Activated T-helper 2 cell treated with anti-CD3 and anti-CD28 coated beads, Interferon-gamma antibody, Interleukin-2, Interleukin-4, amounts not matched to agents 10 μg/mL and 5 μg/mL and 100 μg/mL, durations not matched to agents 14 hours and 24 hours and 36 hours (primary cell): ENCODE results near the gene SMARCB1. TPM values are rescaled to one million over a fixed set of nuclear protein-coding genes. Genes with fewer than 3 reads are reported as not detected.

Source experiments
- DNase-seq: peaks from one replicate; pipeline ENCODE4 v3.0.0; 2021; ENCODE audit warnings: low spot score
- H3K27ac Mint-ChIP-seq: one replicate; pipeline ENCODE4 v1.8.0; 2021; ENCODE audit warnings: mixed read lengths
- H3K27me3 Mint-ChIP-seq: one replicate; pipeline ENCODE4 v1.8.0; 2021; ENCODE audit warnings: low read depth, mixed read lengths
- H3K36me3 Mint-ChIP-seq: one replicate; pipeline ENCODE4 v1.8.0; 2021; ENCODE audit warnings: low read depth, mixed read lengths
- H3K4me1 Mint-ChIP-seq: one replicate; pipeline ENCODE4 v1.8.0; 2021; ENCODE audit warnings: low read depth, mixed read lengths
- H3K4me3 Mint-ChIP-seq: one replicate; pipeline ENCODE4 v1.8.0; 2021; ENCODE audit warnings: low read depth, mild to moderate bottlenecking, moderate library complexity, mixed read lengths
- H3K9me3 Mint-ChIP-seq: one replicate; pipeline ENCODE4 v1.8.0; 2021; ENCODE audit warnings: mixed read lengths
- intact Hi-C: fragments of 100-400 bp; cut with micrococcal nuclease; formaldehyde crosslinking; loops from one replicate; pipeline ENCODE4 v1.15.1; 2023
- total RNA-seq: library from RNA; stranded (reverse); gene quantifications from 2 replicates; pipeline ENCODE4 v1.2.3, GENCODE V29; 2022

Gene SMARCB1
- total RNA-seq, 1 donor from 2014 or later: 94.1 TPM

DNA sequence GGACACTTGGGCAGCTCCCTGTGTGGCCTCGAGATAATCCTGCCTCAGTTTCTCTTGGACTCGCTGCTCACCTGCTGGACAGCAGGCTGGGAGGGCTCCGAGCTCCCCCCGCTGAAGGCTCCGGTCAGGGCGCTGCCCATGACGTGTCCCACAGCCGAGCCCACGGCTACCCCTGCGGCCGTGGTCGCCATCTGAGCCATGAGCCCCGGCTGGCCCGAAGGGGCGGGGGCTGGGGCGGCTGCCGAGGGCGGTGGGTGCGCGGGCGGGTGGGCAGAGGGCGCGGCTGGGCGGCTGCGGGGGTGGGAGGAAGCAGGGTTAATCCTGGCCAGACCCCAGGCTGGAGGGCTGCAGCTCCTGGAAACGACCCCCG lies 19.5 kb upstream of the SMARCB1 start:
- no peaks in the 10 kb centered on the region for H3K9me3 Mint-ChIP-seq
- DNase-seq: no peak
- intact Hi-C loops: loop anchor here (2.0 kb wide), 2 partner anchors 82 to 140 kb away; no protein-coding TSS in a partner anchor
- peaks cover 13% of the 10 kb centered on the region for H3K36me3 Mint-ChIP-seq
- H3K4me1 Mint-ChIP-seq: peaks cover 20% of the 10 kb centered on the region
- peaks cover 2% of the 10 kb centered on the region for H3K27me3 Mint-ChIP-seq
- peak overlapping the region; percentile 75 for H3K4me3 Mint-ChIP-seq
- peak overlapping the region; percentile 67 for H3K27ac Mint-ChIP-seq

DNA sequence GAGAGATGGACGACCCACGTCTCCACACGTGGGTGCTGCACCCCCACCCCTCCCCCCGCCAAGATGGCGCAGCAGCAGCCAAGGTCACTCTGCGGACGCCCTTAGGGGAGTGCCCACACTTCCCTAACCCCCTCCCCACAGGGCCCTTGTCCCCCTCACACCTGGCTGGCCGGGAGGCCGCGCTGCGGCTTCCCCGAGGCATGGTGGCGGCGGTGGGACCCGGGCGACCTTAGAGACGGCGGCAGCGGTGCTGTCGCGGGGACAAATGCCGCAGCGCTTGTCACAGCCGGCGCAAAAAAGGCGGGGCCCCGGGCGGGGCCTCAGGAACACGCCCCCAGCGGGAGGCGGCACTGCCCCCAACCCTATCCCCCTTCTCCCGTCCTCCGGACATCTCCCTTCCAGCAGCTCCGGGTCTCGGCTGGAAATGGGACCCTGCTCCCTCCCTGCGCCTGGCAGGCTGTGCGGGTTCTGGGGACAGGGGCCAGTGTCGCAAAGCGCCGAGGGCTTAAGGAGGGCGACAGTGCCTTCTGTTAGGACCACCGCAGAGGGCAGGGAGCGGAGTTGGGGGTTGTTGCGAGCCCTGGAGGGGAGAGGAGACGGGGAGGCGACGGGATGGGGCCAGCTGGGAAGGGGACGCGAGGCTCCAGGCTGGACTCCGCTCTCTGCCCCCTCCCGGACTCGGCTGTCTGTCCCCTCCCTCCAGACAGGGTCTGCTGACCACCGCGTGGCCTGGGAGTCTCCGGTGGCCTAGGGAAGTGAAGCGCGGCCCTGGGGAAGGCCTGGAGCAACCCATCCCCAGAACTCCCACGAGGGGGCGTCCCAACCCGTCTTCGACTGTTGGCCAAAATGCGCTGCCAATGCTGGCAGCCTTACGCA lies 18.9 kb upstream of the SMARCB1 start, which contains the start of gene CHCHD10:
Gene CHCHD10 (minus strand): TSS at position 300 of the 876 bp plus-strand sequence. CDS start 98 bp downstream, at position 202.
- intact Hi-C loops: loop anchor here (2.0 kb wide), 3 partner anchors 19 to 141 kb away; partner anchors contain the start of gene SMARCB1
- Mint-ChIP-seq H3K36me3 (peaks cover 13% of the 10 kb centered on the region), H3K4me1 (peaks cover 18% of the 10 kb centered on the region), H3K27me3 (peaks cover 2% of the 10 kb centered on the region), H3K9me3 (no peaks in the 10 kb centered on the region), H3K4me3 (peak within 1 kb of the TSS; percentile 75), H3K27ac (peak within 1 kb of the TSS; percentile 67)
- peak; percentile 78 for DNase-seq

DNA sequence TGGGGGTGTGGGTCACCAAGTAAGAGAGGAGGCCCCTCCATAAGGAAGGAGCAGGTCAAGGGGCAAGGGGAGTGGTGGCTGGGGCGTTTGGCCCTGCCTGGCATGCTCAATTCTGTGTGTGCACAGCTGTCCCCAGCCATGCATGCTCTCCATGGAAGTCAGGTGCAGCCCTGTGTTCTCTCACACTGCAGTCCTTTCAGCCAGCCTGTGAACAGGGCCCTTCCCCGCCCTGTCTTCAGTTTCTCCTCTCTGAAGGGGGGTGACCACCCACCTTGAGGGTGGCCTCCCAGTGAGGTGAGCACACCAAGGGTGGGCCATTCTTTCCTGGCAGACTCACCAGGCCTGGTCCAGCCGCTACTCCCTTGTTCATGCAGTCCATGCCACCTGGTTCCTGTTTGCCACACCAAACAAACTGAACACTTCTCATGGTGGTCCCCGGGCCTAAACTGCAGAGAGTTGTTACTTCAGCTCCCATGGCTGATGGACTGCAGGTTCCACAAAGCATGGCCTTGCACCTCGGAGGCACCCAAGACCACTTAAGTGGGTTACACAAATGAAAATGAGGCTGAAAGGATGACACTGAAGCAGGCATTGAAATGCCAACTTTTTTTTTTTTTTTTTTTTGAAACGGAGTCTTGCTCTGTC lies 17.3 kb upstream of the SMARCB1 start:
- Mint-ChIP-seq H3K36me3 (peaks cover 10% of the 10 kb centered on the region), H3K4me1 (peaks cover 8% of the 10 kb centered on the region), H3K27ac (no peak overlapping the region), H3K4me3 (peak overlapping the region; percentile 7), H3K9me3 (no peaks in the 10 kb centered on the region), H3K27me3 (peaks cover 14% of the 10 kb centered on the region)
- intact Hi-C loops: loop anchor here (2.0 kb wide), 1 partner anchor 17 kb away; the partner anchor contains the start of gene SMARCB1
- DNase-seq: no peak

DNA sequence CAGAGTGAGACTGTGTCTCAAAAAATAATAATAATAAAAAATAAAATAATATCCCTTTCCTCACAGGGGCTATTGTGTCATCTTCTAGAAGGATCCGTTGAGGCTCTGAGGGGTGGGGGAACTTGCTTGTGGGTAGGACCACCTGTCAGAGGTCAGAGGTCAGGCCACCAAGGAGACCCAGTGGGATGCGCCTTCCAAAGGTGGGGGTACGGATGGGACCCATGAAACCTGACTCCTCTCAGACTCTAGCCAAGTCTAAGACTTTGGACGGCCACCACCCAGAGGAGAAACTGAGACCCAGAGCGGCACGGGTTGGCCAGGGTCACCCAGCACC lies 14.5 kb upstream of the SMARCB1 start:
- peak overlapping the region; percentile 52 for H3K4me3 Mint-ChIP-seq
- intact Hi-C loops: no loop called here
- H3K36me3 Mint-ChIP-seq: no peaks in the 10 kb centered on the region
- peaks cover 16% of the 10 kb centered on the region for H3K27me3 Mint-ChIP-seq
- peaks cover 5% of the 10 kb centered on the region for H3K4me1 Mint-ChIP-seq
- H3K9me3 Mint-ChIP-seq: no peaks in the 10 kb centered on the region
- DNase-seq: no peak
- H3K27ac Mint-ChIP-seq: no peak overlapping the region

DNA sequence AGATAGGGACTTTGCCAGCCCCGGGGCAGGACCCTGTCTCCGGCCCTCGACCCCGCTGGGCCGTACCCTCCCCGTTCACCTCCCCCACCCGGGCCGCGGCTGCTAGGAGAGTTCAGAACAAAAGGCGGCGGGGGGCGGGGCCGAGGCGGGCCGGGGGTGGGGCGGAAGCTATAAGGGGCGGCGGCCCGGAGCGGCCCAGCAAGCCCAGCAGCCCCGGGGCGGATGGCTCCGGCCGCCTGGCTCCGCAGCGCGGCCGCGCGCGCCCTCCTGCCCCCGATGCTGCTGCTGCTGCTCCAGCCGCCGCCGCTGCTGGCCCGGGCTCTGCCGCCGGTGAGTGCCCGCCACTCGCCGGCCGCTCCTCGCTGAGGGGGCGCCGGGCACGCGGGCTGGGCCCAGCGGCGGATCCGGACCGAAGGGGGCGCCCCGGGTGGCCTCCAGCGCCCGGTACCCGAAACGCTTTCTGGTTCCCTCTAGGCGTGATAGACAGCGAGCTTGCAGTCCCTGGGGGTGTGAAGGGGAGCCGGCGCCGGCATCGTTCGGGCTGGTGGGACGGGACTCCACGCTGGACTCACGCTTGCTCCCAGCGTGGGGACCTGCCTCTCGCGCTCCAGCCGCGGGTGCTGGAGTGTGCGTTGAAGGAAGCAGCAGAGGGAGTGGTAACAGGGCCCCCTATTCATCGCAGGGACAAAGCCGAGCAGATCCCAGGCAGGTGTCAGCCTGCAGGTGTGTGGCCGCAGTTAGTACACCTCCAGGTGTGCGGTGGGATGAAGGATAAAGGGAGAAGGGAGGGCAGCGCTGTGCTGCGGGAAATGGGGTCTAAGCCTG lies 13.9 kb upstream of the SMARCB1 start, which contains the start of gene MMP11:
Gene MMP11 (plus strand): TSS at position 201 of the 825 bp plus-strand sequence. CDS start 22 bp downstream, at position 223.
- Mint-ChIP-seq H3K4me3 (peak within 1 kb of the TSS; percentile 52), H3K27ac (no peak within 1 kb of the TSS), H3K36me3 (no peaks in the 10 kb centered on the region), H3K9me3 (no peaks in the 10 kb centered on the region), H3K4me1 (peaks cover 5% of the 10 kb centered on the region), H3K27me3 (peaks cover 16% of the 10 kb centered on the region)
- intact Hi-C loops: no loop called here
- DNase-seq: no peak

DNA sequence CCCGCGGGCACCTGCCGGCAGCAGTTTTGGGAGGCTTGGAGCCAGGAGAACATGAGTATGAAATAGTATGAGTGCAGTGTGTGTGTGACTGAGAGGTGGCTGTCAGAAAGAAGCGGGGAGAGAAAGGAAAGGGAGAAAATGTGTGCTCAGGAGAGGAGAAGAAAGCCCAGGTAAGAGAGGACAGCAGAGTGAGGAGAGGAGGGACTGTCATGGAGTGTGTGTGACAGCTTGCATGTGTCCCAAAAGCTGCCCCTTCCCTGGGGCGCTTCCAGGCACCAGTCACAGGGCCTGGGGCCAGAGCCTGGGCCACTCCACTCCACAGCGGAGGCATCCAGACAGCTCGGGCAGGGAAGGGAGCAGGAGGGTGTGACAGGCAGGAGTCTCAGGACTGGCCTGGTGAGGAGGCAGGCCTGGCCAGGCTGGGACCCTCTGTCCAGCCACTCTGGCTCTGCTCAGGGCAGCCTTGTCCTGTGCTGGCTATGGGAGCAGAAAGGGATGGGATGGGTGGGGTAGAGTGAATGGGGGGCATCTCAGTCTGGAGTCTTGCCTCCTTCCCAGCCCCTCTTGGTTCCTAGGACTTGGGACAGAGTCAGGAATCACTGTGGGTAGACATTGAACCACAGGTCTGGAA lies 13.2 kb upstream of the SMARCB1 start:
- no peak for DNase-seq
- H3K27ac Mint-ChIP-seq: no peak overlapping the region
- intact Hi-C loops: no loop called here

DNA sequence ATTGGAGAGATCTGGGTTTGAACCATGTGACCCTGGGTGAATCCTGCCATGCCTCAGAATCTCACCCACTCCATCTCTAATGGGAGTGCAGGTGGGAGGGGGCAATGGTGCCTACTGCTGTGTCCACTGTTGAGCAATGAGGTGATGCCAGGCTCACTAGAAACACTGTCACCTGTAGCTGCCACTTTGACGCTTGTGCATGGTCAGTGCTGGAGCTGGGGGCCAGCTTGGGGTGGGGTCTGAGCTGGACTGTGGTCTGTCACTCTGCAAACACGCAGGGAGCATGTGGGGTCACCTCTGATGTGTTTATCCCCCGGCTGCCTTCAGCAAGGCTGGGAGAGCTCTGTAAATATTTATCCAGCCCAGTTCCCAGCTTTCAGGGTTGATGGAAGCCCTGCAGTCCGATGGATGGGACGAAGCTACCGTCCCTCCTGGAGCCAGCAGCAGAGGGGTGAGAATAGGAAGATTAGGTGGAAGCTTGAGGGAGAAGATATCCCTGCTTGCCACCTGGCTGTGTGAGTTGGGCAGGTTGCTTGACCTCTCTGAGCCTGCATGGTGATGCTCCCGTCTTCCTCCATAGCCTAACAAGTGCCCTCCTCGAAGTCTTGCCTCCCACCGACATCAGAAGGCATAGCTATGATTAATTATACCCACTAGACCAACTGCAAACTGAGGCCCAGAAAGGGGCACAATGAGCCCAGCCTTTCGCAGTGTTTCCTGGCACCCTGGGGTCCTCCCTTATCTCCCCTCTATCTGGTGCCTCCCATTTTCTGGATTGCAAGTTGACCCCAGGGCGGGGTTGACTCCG lies 12.4 kb upstream of the SMARCB1 start:
- no peaks in the 10 kb centered on the region for H3K9me3 Mint-ChIP-seq
- no peaks in the 10 kb centered on the region for H3K36me3 Mint-ChIP-seq
- intact Hi-C loops: no loop called here
- peaks cover 5% of the 10 kb centered on the region for H3K4me1 Mint-ChIP-seq
- no peak overlapping the region for H3K4me3 Mint-ChIP-seq
- peaks cover 16% of the 10 kb centered on the region for H3K27me3 Mint-ChIP-seq
- DNase-seq: no peak
- no peak overlapping the region for H3K27ac Mint-ChIP-seq

More for the DNA sequence above, 13.2 kb upstream of the SMARCB1 start:
- no peaks in the 10 kb centered on the region for H3K36me3 Mint-ChIP-seq
- H3K4me3 Mint-ChIP-seq: peak overlapping the region; percentile 14
- no peaks in the 10 kb centered on the region for H3K9me3 Mint-ChIP-seq
- peaks cover 5% of the 10 kb centered on the region for H3K4me1 Mint-ChIP-seq
- peaks cover 16% of the 10 kb centered on the region for H3K27me3 Mint-ChIP-seq

DNA sequence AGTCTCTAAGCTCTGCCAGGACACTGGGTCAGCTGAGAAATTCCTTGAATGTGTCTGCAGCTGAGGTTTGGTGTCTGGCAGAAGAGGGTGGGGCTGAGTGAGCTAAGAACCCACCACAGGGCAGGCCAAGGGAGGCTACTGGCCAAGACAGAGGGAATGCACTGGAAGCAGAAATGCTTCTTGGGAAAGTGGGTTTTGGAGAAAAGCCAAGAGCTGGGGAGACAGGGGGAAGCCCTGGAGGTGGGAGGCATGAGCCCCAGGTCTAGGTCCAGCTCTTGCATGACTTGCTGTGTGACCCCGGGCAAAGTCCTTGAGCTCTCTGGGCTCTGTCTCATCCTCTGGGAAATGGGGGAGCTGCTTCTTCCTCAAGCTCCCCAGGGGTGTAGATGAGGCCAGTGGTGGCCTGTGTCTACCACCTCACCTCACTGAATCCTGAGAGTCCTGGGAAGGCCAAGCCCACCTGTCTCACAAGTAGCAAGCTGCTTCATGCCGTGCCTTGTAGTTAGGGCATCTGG lies 11.8 kb upstream of the SMARCB1 start:
- H3K9me3 Mint-ChIP-seq: no peaks in the 10 kb centered on the region
- DNase-seq: no peak
- H3K27me3 Mint-ChIP-seq: peaks cover 16% of the 10 kb centered on the region
- intact Hi-C loops: no loop called here
- no peaks in the 10 kb centered on the region for H3K36me3 Mint-ChIP-seq
- no peak overlapping the region for H3K27ac Mint-ChIP-seq
- H3K4me3 Mint-ChIP-seq: no peak overlapping the region
- H3K4me1 Mint-ChIP-seq: peaks cover 5% of the 10 kb centered on the region

DNA sequence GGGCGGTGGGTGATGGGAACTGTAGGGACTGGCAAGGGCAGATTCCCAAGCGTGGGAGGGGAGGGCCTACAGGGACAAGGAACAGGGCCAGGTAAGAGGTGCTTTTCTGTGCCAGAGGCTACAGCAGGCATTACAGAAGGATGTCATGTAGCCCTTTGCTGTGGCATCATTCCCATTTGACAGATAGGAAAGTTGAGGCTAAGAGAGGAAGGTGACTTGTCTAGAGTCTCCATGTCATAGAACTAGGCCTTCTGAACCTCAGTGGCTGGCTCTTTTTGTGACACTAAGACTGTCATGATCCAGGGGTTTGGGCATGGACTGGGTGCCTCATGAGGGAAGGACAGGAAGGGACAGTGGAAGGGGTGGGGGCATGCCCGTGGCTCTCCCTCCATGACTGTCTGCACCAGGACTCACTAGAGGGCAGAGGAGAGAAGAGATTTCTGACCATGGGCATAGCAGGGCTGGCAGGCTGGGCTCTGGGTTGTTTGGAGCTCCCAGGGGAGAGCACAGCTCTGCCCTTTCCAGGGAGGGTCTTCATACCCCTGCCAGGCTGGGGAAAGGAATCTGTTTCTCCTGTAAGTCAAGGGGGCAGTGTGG lies 10.9 kb upstream of the SMARCB1 start:
- H3K9me3 Mint-ChIP-seq: no peaks in the 10 kb centered on the region
- no peak for DNase-seq
- H3K27ac Mint-ChIP-seq: no peak overlapping the region
- H3K36me3 Mint-ChIP-seq: no peaks in the 10 kb centered on the region
- intact Hi-C loops: no loop called here
- peaks cover 5% of the 10 kb centered on the region for H3K4me1 Mint-ChIP-seq
- peaks cover 16% of the 10 kb centered on the region for H3K27me3 Mint-ChIP-seq
- H3K4me3 Mint-ChIP-seq: no peak overlapping the region

DNA sequence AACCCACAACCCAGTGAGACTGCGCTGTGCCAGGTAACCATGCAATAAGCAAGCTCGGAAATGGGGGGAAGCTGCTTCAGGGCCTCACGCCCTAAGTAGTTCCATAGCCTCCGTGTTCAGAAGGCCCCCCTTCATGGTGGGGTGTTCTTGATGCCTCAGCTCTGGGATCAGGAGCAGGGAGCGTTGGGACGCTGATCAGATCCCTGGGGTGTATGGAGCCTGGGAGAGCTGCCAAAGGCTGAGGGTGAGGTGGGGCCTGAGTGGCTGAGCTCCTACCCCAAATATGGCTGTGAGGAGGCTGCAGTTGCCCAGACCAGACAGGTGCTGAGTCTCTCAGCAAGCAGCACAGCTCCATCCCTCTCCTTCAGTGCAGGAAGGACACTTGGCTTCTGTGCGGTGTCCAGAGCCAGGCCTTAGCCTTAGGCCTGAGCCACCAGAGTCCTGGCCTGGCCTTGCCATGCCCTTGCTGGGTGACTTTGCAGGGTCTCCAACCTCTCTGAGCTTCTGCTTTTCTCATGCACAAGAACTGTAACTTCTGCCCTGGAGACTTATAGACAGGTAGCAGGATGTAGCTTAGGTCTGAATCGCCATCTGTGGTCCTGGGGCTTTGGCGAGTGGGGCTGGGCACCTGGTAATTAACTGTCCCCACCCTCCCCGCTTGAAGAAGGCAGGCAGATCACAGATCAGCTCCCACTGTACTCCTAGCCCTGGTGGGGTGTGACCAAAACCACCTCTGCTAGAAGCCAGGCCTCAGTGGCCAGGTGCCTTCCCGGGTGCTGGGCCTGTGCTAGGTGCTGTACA lies 8.8 kb upstream of the SMARCB1 start:
- Mint-ChIP-seq H3K4me3 (no peak overlapping the region), H3K9me3 (no peaks in the 10 kb centered on the region), H3K4me1 (no peaks in the 10 kb centered on the region), H3K27me3 (peaks cover 14% of the 10 kb centered on the region), H3K27ac (no peak overlapping the region), H3K36me3 (no peaks in the 10 kb centered on the region)
- intact Hi-C loops: no loop called here
- no peak for DNase-seq

DNA sequence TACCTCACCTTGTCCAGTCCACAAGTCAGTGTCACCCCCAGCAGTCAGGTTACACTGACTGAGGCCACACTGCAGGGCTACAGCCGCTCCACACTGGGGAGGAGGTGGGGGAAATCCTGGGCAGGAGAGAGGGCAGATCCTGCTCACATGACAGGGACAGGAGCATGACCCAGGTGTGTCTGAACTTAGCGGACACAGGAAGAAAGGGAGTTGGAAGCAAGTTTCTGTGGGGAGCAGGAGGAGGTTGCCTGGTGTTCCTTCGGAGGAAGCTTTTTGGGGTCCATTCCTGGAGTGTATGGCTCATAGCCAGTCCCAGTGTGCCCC lies 8.2 kb upstream of the SMARCB1 start:
- Mint-ChIP-seq H3K36me3 (no peaks in the 10 kb centered on the region), H3K4me1 (no peaks in the 10 kb centered on the region), H3K4me3 (no peak overlapping the region), H3K27me3 (peaks cover 8% of the 10 kb centered on the region), H3K9me3 (no peaks in the 10 kb centered on the region), H3K27ac (no peak overlapping the region)
- no peak for DNase-seq
- intact Hi-C loops: no loop called here
